HG03469 (cell line): ENCODE data around the gene SETD4.

Source experiments
- ATAC-seq: cut with Tn5 transposase; IDR thresholded peaks from one replicate; pipeline ENCODE4 v1.9.1; 2021; ENCODE audit warnings: mild to moderate bottlenecking, moderate library complexity, moderate number of reproducible peaks; ENCODE audit not compliant: unreplicated experiment

Gene SETD4

DNA sequence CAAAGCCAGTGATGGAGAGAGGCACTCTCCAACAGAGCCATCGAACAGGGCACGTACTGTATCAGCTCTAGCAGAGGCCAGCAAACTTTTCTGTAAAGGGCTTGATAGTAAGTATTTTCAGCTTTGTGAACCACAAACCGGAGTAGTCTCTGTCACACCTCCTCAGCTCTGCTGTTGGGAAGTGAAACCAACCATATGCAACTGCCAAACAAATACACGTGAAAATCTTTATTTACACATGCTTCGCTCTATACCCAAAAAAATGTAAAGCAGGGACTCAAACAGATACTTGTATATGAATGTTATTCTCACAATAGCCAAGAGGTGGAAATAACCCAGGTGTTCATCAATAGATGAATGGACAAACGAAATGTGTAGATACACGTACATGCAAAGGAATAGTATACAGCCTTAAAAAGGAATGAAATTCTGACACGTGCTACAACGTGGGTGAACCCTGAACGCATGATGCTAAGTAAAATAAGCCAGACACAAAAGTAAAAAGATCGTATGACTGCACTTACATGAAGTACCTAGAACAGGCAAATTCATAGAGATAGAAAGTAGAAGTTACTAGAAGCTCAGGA, 39.0 kb downstream of the SETD4 start:
- ATAC-seq, result peak; percentile 85

DNA sequence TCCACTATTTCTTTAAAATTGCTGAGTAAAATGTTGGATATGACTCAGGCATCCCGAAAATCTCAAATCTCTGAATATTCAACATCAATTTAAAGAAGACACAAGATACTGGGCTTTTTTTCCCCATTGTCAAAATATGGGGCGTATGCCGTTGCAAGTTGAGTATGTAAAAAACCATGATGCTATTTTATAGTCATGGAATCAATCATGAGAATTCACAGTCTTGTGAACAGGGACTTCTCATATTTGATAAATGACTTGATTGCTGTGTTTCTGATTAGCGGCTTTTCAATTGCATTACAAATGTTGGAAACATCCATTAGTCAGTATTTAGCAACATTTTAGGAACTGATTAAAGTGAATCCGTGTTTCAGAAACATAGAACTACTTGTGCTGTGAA, 45.3 kb downstream of the SETD4 start:
- no peak for ATAC-seq

DNA sequence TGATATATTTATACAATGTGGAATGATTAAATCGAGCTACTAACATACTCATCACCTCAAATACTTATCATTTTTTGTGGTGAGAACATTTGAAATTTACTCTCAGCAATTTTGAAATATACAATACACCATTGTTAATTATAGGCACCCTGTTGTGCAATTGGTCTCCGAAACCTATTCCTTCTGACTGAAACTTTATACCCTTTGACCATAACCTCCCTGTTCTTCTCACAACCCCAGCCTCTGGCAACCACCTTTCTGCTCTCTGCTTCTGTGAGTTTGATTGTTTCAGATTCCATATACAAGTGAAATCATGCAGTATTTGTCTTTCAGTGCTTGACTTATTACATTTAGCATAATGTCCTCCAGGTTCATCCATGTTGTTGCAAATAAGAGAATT, 49.5 kb downstream of the SETD4 start:
- ATAC-seq, result no peak

DNA sequence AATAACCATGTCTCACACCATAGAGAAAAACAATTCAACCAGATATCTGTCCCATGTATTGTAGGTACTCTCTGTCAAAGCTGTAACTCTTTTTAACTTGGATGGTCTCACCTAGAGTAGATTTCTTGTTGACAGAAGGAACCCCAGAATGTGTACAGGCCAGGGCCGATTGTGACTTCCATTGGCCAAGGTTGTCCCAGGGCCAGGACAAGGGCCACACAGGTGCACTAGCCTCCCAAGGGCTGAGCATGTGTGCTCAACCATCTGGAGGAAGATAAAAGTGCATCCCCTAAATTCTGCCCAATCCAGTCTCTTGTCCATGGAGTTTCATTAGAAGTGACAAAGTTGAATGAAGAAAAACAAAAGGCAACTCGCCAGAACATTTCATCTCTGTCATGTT, 51.8 kb downstream of the SETD4 start:
- no peak for ATAC-seq

DNA sequence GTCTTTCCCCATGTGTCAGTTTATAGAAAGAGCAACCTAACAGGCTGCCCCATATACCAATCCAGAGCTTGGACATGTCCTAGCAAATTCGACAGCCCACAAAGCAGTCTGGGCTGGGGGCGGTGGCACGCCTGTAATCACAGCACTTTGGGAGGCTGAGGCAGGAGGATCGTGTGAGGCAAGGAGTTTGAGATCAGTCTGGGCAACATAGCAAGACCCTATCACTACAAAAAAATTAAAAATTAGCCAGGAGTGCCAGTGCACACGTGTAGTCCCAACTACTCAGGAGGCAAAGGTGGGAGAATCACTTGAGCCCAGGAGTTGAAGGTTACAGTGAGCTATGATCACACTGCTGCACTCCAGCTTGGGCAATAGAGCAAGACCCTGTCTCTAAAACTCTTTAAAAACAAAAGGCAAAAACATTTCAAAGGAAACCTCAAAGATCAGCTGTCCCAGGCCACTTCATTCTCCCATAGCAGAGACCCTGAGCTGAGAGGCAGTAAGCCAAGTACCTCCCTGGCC, 54.4 kb downstream of the SETD4 start:
- ATAC-seq, result no peak

DNA sequence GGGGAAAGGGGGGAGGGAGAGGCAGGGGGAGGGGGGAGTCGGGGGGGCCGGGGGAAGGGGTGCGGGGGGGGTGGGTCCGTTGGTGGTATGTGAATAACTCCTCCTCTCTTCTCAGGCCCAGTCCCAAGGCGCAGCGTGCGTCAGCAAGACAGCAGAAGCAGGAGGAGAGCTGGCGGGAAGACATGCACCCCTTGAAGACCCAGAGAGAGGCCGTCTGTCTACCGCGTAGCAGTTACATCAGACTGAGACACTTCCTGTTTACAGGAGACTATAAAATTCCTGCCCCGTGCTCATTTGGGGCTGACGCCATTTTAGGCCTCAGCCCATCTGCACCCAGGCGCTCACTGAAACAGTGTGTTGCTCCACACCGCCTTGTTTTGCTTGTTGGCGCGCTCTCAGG, 55.3 kb downstream of the SETD4 start:
- ATAC-seq, result no peak

DNA sequence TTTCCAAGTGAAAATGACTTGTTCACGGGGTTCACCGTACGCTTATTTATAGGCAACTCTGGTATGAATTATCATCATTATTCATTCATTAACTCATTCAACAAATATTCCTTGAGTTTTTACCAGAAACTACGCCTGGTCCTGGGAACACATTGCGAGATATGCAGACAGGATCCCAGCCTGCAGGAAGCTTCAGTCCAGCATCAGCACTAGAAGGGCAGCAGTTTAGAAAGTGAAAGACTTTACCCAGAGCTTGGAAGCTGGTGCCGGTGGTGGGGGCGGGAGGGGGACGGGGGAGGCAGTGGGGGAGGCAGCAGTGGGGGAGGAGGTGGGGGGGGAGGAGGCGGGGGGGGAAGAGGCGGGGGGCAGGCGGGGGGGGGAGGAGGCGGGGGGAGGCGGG, 55.9 kb downstream of the SETD4 start:
- no peak for ATAC-seq

DNA sequence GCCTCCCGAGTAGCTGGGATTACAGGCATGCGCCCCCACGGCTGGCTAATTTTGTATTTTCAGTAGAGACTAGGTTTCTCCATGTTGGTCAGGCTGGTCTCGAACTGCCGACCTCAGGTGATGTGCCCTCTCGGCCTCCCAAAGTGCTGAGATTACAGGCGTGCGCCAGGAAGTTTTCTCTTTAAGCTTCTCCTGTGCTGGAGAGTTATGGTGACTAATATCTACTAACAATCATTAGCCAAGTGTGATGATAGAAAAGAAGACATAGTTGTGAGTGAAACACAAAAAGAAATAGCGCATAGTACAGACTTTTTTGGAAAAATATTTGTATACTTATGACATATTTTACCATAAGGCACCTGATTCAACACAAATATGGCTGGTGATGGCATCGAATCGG, 56.5 kb downstream of the SETD4 start:
- no peak for ATAC-seq

DNA sequence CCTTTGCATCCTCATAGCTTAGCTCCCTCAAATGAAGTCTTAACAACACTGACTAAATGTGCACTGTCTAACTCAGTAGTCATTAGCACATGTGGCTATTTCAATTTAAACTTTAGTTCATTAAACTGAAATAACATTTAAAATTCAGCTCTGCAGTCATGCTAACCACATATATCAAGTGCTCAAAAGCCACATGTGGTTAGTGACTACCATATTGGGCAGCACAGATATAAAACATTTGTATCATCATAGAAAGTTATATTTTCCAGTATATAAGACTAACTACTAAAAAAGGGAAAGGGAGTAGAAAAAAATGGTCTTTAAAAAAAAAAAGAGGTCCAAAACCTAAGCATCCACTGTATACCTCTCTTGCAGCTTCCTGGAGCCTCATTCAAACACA, 64.1 kb downstream of the SETD4 start:
- no peak for ATAC-seq

DNA sequence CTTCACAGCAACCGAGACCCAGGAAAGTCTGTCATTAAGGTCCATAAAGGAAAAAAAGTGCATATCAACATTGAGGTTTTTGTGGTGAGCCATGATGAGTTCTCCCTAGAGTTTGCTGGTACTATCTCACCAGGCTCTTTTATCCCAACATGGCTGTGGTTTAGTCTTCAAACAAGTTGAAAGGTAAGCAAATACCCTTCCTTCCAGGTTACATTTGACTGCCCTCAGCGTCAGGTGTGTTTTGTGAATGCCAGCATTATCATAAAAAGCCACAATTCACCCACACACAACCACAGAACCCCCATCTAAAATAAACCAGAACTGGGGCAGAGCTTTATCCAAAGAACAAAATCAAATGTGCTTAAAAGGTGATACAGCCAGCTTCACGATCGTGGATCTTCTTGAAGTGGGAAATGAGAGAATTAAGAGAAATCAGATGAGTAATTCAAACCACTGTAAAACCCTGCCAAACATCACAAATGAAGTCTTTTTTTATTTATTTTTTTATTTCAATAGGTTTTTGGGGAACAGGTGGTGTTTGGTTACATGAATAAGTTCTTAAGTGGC, 64.7 kb downstream of the SETD4 start:
- ATAC-seq, result no peak

DNA sequence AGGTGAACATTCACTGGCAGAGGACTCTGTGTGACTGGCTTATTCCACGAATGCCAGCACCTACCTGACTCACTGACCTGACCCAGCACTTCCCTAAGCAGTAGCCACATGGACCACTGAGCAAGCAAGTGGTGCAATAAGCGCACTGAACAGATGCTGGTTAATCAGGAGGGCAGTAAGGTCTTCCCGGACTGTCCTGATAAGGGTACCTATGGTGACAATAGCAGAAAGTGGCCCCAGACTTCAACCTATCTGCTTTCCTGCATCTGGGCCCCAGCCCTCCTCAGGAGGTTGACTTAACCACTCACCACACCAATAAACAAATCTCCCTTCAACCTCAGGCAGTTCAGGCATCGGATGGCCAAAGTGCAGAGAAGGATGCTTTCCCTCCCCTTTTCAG, 65.7 kb downstream of the SETD4 start:
- no peak for ATAC-seq

DNA sequence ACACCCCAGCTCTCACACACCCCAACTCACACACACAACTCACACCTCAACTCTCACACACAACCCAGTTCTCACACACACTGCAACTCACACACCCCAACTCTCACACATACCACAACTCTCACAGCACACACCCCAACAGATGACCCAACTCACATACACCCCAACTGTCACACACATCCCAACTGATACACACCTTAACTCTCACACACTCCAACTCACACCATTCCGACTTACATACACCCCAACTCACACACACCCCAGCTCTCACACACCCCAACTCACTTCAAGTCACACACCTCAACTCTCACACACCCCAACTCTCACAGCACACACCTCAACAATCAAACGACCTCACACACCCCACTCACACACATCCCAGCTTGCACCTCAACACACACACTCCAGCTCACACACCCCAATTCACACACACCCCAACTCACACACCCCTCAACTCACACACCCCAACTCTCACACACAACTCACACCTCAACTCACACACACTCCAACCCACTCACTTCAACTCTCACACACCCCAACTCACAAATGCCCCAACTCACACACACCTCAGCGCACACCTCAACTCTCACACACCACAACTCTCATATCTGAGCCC, 66.3 kb downstream of the SETD4 start:
- ATAC-seq, result no peak

DNA sequence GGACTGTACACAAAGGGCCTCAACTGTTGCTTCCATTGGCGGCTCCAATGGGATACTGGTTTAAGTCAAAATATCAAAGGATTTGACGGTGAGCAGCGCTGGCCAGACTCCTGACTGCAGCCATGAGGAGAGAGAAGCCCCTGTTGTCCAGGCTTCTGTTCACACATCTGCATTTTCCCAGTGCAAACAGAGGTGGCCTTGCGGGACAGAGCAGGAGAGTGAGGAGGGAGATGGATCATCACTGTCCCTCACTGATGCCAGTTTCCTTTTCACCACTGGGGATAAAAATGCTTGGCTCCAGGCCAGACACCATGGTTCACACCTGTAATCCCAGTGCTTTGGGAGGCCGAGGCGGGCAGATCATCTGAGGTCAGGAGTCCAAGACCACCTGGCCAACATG, 69.2 kb downstream of the SETD4 start:
- no peak for ATAC-seq

DNA sequence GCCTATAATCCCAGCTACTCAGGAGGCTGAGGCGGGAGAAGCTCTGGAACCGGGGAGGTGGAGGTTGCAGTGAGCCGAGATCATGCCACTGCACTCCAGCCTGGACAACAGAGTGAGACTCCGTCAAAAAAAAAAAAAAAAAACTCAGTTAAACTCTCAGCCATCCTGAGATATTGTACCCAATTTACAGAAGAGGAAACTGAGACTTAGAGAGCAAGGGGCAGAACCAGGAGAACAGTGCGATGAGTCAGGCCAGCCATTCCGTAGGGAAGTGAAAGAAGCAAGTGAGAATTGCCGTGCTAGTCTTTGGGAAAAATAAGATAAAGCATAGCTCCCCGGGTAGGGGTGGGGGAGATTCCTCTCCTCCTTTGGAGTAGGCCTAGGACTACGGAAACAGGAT, 69.7 kb downstream of the SETD4 start:
- no peak for ATAC-seq

DNA sequence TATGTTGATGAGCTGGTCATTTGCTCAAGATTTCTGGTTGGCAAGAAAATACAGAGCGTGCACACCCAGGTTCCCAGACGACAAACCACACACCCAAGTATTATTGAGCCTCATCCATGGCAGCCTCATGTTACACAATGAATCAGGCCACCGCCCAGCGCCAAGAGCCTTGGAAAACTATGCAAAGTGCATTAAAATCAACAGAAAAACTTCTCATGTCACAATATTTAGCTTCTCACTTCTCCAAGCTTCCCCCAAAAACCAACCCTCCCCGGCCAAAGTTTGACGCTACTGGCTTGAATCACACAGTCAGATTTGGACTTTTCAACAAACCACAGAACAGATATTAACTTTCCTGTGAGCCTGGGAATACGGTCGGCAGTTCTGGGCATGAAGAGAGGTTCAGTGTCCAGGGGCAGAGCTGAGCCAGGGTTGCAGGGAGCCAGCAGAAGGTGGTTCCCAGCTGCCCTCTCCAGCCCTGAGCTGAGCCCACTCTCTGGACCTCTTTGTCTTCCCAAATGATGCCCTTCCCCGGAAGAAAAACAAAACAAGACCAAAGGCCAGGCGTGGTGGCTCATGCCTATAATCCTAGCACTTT, 71.1 kb downstream of the SETD4 start:
- ATAC-seq, result no peak

DNA sequence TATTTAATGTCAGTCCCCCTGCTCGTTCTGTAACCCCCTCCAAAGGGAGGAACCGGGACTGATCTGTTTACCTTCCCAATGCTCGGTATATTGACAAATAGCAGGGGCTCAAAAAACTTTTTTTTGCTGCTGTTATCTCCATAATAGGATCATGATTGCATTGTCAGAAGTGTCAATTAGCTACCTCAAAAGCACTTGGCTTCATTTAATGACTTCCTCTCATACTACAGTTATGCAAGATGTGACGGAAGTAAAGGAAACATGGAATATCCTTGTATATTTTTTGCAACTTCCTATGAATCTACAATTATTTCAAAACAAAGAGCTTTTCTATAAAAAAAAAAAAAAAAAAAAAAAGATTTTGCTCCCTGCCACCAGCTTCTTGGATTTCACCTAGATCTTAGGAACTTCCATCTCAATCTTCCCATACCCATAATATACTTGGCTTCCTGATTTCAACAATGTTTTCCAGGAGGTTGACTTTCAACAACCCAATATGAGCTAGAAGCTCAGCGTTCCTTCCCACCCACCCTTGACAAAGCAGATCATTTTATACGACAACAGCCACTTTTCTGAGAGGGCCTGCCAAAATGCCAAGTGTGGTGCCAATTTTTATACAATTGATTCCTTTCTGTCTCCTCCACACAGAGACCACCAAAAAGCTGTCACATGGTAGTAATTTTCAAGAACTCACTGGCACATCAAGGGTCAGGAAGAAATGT, 71.7 kb downstream of the SETD4 start:
- no peak for ATAC-seq

DNA sequence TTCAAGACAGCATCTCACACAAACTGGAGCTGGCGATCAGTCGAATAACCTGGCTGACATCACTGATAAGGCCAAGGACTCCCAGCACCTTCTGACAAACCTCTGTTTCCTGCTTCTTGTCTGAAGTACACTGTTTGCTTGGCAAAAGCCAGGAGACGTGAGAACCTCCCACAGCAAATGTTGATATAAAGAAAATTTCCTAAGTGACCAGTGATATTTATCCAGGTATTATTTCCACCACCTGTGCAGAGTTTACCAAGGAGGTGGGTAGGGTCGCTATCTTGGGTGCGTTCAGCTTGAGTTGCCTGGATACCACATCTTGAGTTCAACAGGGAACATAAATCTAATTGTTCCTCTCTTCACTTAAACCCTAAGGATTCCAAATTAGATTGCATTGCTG, 72.9 kb downstream of the SETD4 start:
- no peak for ATAC-seq

DNA sequence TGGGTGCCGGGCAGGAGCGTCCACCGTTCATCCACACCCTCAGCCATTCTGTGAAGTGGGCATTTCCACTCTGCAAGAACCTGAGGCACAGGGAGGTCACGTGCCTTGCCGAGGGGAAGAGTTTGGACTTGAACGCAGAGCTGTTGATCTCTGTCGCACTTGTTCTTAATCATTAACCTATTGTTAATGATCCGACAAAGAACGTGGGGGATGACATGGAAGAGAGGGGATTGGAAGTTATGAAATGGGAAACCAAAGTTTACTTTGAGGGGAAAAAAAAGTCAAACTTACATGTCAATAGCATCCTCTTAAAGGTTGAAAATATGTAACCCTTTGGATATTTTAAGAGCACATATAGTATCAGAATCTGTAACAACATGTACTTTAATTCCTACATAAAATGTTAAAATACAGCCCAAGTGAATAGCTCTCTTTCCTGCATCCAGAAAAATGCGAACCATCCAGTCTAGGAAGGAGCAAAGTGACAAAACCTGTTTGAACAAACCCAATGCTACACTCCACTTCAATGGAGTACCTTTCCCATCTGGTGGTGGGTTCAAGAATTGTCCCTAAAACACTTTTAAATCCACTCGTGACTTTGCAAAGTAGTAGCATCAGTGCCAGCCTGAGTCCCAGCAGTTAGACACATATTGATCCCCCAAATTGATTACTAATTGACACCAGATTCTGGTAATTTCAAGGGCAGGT, 75.5 kb downstream of the SETD4 start:
- ATAC-seq, result no peak
